ENCODE data around the gene OBSCN. TPM values are rescaled to one million over a fixed set of nuclear protein-coding genes. Genes with fewer than 3 reads are reported as not detected.
A peak's percentile ranks its signal among the peaks of the same experiment; 100 is the strongest.

Gene OBSCN
- total and polyA plus RNA-seq, 5 donors: 144 to 234 (median 188) TPM

GRCh38 chr1:228398741-228399461, 191.1 kb downstream of the OBSCN start:
- DNase-seq: no peak
- intact Hi-C loops (cut with DNase I): no loop called here
- WGBS: 92% methylated on average over 12 of the region's 12 CpGs
- ATAC-seq: no peak
- Histone ChIP-seq H3K27ac (ENCODE audit: low read length) (no peak overlapping the region), H3K27me3 (ENCODE audit: control insufficient read depth, insufficient read depth) (no peaks in the 10 kb centered on the region), H3K4me1 (ENCODE audit: control insufficient read depth, insufficient read depth, low read length) (no peaks in the 10 kb centered on the region), H3K9me3 (ENCODE audit: control insufficient read depth, low read length) (no peaks in the 10 kb centered on the region), H3K4me3 (ENCODE audit: low read length) (no peak overlapping the region)

- no peak for DNase-seq
- intact Hi-C loops (cut with DNase I): loop anchor here in 1 of 4 donors (5.0 kb wide), 1 partner anchor 282 kb away; no protein-coding TSS in a partner anchor
Observed at GRCh38 chr1:228399531-228400236, 191.8 kb downstream of the OBSCN start.

GRCh38 chr1:228400237-228400651, 192.4 kb downstream of the OBSCN start:
- 88% methylated on average over 11 of the region's 11 CpGs for WGBS
- ATAC-seq: no peak
- Histone ChIP-seq H3K27me3 (ENCODE audit: control insufficient read depth, insufficient read depth) (no peaks in the 10 kb centered on the region), H3K4me1 (ENCODE audit: control insufficient read depth, insufficient read depth, low read length) (peaks cover 4% of the 10 kb centered on the region), H3K4me3 (ENCODE audit: low read length) (no peak overlapping the region), H3K9me3 (ENCODE audit: control insufficient read depth, low read length) (no peaks in the 10 kb centered on the region), H3K27ac (ENCODE audit: low read length) (no peak overlapping the region)
- intact Hi-C loops (cut with DNase I): loop anchor here in 1 of 4 donors (5.0 kb wide), 1 partner anchor 283 kb away; no protein-coding TSS in a partner anchor
- DNase-seq: no peak

More at GRCh38 chr1:228399531-228400236, 191.8 kb downstream of the OBSCN start:
- no peak for ATAC-seq
- Histone ChIP-seq H3K27me3 (ENCODE audit: control insufficient read depth, insufficient read depth) (no peaks in the 10 kb centered on the region), H3K4me1 (ENCODE audit: control insufficient read depth, insufficient read depth, low read length) (no peaks in the 10 kb centered on the region), H3K4me3 (ENCODE audit: low read length) (no peak overlapping the region), H3K27ac (ENCODE audit: low read length) (no peak overlapping the region), H3K9me3 (ENCODE audit: control insufficient read depth, low read length) (no peaks in the 10 kb centered on the region)
- 91% methylated on average over 14 of the region's 14 CpGs for WGBS

- Histone ChIP-seq H3K27ac (ENCODE audit: low read length) (no peak overlapping the region), H3K4me1 (ENCODE audit: control insufficient read depth, insufficient read depth, low read length) (peaks cover 9% of the 10 kb centered on the region), H3K27me3 (ENCODE audit: control insufficient read depth, insufficient read depth) (no peaks in the 10 kb centered on the region), H3K9me3 (ENCODE audit: control insufficient read depth, low read length) (no peaks in the 10 kb centered on the region), H3K4me3 (ENCODE audit: low read length) (no peak overlapping the region)
- intact Hi-C loops (cut with DNase I): loop anchor here in 1 of 4 donors (5.0 kb wide), 1 partner anchor 284 kb away; no protein-coding TSS in a partner anchor
- WGBS: 90% methylated on average over 19 of the region's 19 CpGs
- DNase-seq (no peak), ATAC-seq (no peak)
Observed at GRCh38 chr1:228400692-228401454, 193.0 kb downstream of the OBSCN start.

GRCh38 chr1:228401782-228402640, 194.2 kb downstream of the OBSCN start:
- no peaks in the 10 kb centered on the region for H3K27me3 ChIP-seq (ENCODE audit: control insufficient read depth, insufficient read depth)
- intact Hi-C loops (cut with DNase I): loop anchor here in 1 of 4 donors (5.0 kb wide), 1 partner anchor 285 kb away; no protein-coding TSS in a partner anchor
- H3K4me1 ChIP-seq (ENCODE audit: control insufficient read depth, insufficient read depth, low read length): peaks cover 9% of the 10 kb centered on the region
- ATAC-seq (no peak), DNase-seq (no peak)
- H3K9me3 ChIP-seq (ENCODE audit: control insufficient read depth, low read length): no peaks in the 10 kb centered on the region
- H3K27ac ChIP-seq (ENCODE audit: low read length): no peak overlapping the region
- 93% methylated on average over 14 of the region's 14 CpGs for WGBS
- no peak overlapping the region for H3K4me3 ChIP-seq (ENCODE audit: low read length)

- no peak overlapping the region for H3K4me3 ChIP-seq (ENCODE audit: low read length)
- H3K27me3 ChIP-seq (ENCODE audit: control insufficient read depth, insufficient read depth): no peaks in the 10 kb centered on the region
- DNase-seq (no peak), ATAC-seq (no peak)
- WGBS: 93% methylated on average over 5 of the region's 5 CpGs
- intact Hi-C loops (cut with DNase I): loop anchor here in 1 of 4 donors (5.0 kb wide), 1 partner anchor 285 kb away; no protein-coding TSS in a partner anchor
- no peaks in the 10 kb centered on the region for H3K9me3 ChIP-seq (ENCODE audit: control insufficient read depth, low read length)
- H3K27ac ChIP-seq (ENCODE audit: low read length): no peak overlapping the region
- H3K4me1 ChIP-seq (ENCODE audit: control insufficient read depth, insufficient read depth, low read length): peaks cover 9% of the 10 kb centered on the region
Observed at GRCh38 chr1:228402641-228403025, 194.8 kb downstream of the OBSCN start.

- Histone ChIP-seq H3K4me3 (ENCODE audit: low read length) (no peak overlapping the region), H3K9me3 (ENCODE audit: control insufficient read depth, low read length) (no peaks in the 10 kb centered on the region), H3K27me3 (ENCODE audit: control insufficient read depth, insufficient read depth) (no peaks in the 10 kb centered on the region), H3K4me1 (ENCODE audit: control insufficient read depth, insufficient read depth, low read length) (peaks cover 9% of the 10 kb centered on the region), H3K27ac (ENCODE audit: low read length) (no peak overlapping the region)
- ATAC-seq (no peak), DNase-seq (no peak)
- 91% methylated on average over 9 of the region's 9 CpGs for WGBS
- intact Hi-C loops (cut with DNase I): loop anchor here in 1 of 4 donors (5.0 kb wide), 1 partner anchor 286 kb away; no protein-coding TSS in a partner anchor
Observed at GRCh38 chr1:228403231-228403631, 195.4 kb downstream of the OBSCN start.

GRCh38 chr1:228404107-228404720, 196.4 kb downstream of the OBSCN start:
- no peak overlapping the region for H3K27ac ChIP-seq (ENCODE audit: low read length)
- ATAC-seq (no peak), DNase-seq (no peak)
- no peak overlapping the region for H3K4me3 ChIP-seq (ENCODE audit: low read length)
- H3K9me3 ChIP-seq (ENCODE audit: control insufficient read depth, low read length): no peaks in the 10 kb centered on the region
- no peaks in the 10 kb centered on the region for H3K27me3 ChIP-seq (ENCODE audit: control insufficient read depth, insufficient read depth)
- peaks cover 9% of the 10 kb centered on the region for H3K4me1 ChIP-seq (ENCODE audit: control insufficient read depth, insufficient read depth, low read length)
- 82% methylated on average over 3 of the region's 3 CpGs for WGBS
- intact Hi-C loops (cut with DNase I): loop anchor here in 1 of 4 donors (5.0 kb wide), 1 partner anchor 287 kb away; no protein-coding TSS in a partner anchor

GRCh38 chr1:228405200-228405978, 197.5 kb downstream of the OBSCN start:
- DNase-seq (no peak), ATAC-seq (no peak)
- Histone ChIP-seq H3K4me3 (ENCODE audit: low read length) (peak overlapping the region; percentile 73), H3K27ac (ENCODE audit: low read length) (no peak overlapping the region), H3K4me1 (ENCODE audit: control insufficient read depth, insufficient read depth, low read length) (peaks cover 9% of the 10 kb centered on the region), H3K27me3 (ENCODE audit: control insufficient read depth, insufficient read depth) (no peaks in the 10 kb centered on the region), H3K9me3 (ENCODE audit: control insufficient read depth, low read length) (no peaks in the 10 kb centered on the region)
- intact Hi-C loops (cut with DNase I): no loop called here
- 29% methylated on average over 11 of the region's 11 CpGs for WGBS

All from right cardiac atrium (tissue), 5 donors.